ENCODE data around the gene EFCAB5. TPM values are rescaled to one million over a fixed set of nuclear protein-coding genes. Genes with fewer than 3 reads are reported as not detected.

The EFCAB5 gene
- total and polyA plus RNA-seq, 2 donors (not counting 1 experiment from before 2014, with no cell fraction given): 0.54 to 3.0 TPM

DNA sequence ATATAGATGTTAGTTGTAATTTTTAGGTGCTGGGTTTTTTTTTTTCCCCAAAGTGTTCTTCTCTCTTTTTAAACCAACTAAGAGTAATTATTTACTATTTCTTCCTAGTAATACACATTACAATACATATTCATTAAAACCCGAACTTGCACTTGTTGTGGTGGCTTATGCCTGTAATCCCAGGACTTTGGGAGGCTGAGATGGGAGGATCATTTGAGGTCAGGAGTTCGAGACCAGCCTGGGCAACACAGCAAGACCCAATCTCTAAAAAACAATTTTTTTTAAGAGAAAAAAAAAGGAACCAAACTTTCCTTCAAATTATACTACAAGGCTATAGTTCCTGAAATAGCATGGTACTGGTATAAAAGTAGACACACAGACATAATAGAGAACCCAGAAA, 3.8 kb downstream of the EFCAB5 start:
- intact Hi-C loops (cut with micrococcal nuclease): loop anchor here (10.0 kb wide), 1 partner anchor 60 kb away; no protein-coding TSS in a partner anchor
- Mint-ChIP-seq H3K4me3 (no peak overlapping the region), H3K27me3 (no peaks in the 10 kb centered on the region), H3K27ac (no peak overlapping the region), H3K9me3 (ENCODE audit: insufficient read depth) (no peaks in the 10 kb centered on the region), H3K4me1 (peaks cover 33% of the 10 kb centered on the region)
- no peaks in the 10 kb centered on the region for H3K9me3 ChIP-seq (ENCODE audit: control extremely low read depth in 1 of 3, control insufficient read depth in 2 of 3, insufficient read depth in 1 of 3, low read length in 2 of 3)
- no peaks in the 10 kb centered on the region for H4K20me1 ChIP-seq (ENCODE audit: control insufficient read depth, insufficient read depth, low read length, poor library complexity, severe bottlenecking)
- no peak for TF ChIP-seq CTCF (IDR thresholded peaks at IDR 0.05)
- peaks cover 25 to 32% of the 10 kb centered on the region in 2 donors for H3K4me1 ChIP-seq (ENCODE audit: control insufficient read depth in 2 of 2, insufficient read depth in 2 of 2, low read length in 2 of 2)
- no peak overlapping the region for H3K27ac ChIP-seq (ENCODE audit: low read length in 2 of 2)
- H3K79me2 ChIP-seq (ENCODE audit: control insufficient read depth, insufficient read depth, low read length): no peaks in the 10 kb centered on the region
- ChIA-PET CTCF (interaction anchor here (1.4 kb wide), 1 partner anchor 14 kb away, joined by 6 read pairs; no protein-coding TSS in a partner anchor), POLR2A (no interaction called here)
- DNase-seq (no peak), ATAC-seq (ENCODE audit: low read depth) (no peak)
- H2AFZ ChIP-seq (ENCODE audit: insufficient read depth, low read depth, low read length, poor library complexity, severe bottlenecking): no peak overlapping the region
- H3K36me3 ChIP-seq (replicated peaks in 1 of 2; ENCODE audit: control extremely low read depth in 1 of 2, control insufficient read depth in 1 of 2, extremely low read depth in 1 of 2, insufficient read depth in 2 of 2, low read length in 1 of 2): no peaks in the 10 kb centered on the region
- H3K27me3 ChIP-seq (replicated peaks in 1 of 4; ENCODE audit: control extremely low read depth in 1 of 4, control insufficient read depth in 3 of 4, insufficient read depth in 4 of 4, low read length in 3 of 4): no peaks in the 10 kb centered on the region
- no CpG with 5 or more reads among the region's 2 CpGs for WGBS (ENCODE audit: insufficient coverage)
- no peak overlapping the region for H3K4me3 ChIP-seq (ENCODE audit: control extremely low read depth in 1 of 5, extremely low read depth in 1 of 5, insufficient read depth in 1 of 5, low read depth in 2 of 5, low read length in 4 of 5)
- no peak overlapping the region for H3K9ac ChIP-seq (ENCODE audit: low read length)
- no peak overlapping the region for H3K4me2 ChIP-seq (replicated peaks; ENCODE audit: low read depth, low read length, poor library complexity, severe bottlenecking)

DNA sequence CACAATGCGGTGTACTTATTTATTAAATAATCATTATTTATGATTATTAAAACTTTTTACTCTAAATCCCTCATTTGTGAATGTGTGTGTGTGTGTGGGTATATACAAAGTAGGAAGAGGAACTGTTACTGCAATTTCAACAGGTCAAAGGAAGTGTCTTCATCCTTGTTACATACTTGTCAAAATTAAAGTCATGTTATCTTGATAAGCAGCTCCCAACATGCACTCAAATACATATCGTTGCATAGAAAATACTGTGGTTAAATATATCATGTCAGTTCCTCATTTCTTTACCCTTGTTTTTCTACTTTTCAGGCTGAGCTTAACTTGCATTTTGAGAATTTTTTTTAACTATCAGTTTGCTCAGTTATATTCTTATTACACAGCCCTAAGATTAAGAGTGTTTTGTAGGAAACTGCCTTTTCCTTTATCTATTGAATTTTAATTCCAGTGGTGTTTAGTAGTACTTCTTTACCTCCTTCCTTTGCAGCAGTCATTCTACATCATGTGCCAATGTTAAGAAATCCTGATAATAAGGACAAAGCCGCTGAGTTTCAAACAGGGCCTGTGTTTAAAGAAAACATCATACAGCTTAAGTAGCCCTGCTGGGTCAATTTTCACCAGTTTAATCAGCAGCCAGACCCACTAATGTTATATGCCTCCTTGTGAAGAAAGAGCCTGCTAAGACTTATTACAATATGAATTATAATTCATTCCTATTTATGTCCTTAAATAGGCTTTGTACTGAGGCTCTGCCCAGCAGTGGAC, 7.2 kb downstream of the EFCAB5 start:
- CTCF ChIA-PET: interaction anchor here (1.0 to 2.9 kb wide), 5 partner anchors 9 to 309 kb away, joined by 3 to 21 read pairs (median 6); partner anchors contain the start of gene SSH2
- Histone ChIP-seq H3K27ac (ENCODE audit: low read length in 2 of 2) (peak overlapping the region; percentile 25 to 67), H3K4me3 (ENCODE audit: control extremely low read depth in 1 of 5, extremely low read depth in 1 of 5, insufficient read depth in 1 of 5, low read depth in 2 of 5, low read length in 4 of 5) (peak overlapping the region in 1 of 5 experiments; percentile 15), H3K27me3 (replicated peaks in 1 of 4; ENCODE audit: control extremely low read depth in 1 of 4, control insufficient read depth in 3 of 4, insufficient read depth in 4 of 4, low read length in 3 of 4) (no peaks in the 10 kb centered on the region), H3K9me3 (ENCODE audit: control extremely low read depth in 1 of 3, control insufficient read depth in 2 of 3, insufficient read depth in 1 of 3, low read length in 2 of 3) (peaks cover 0 to 7% (median 0%) of the 10 kb centered on the region in 3 donors), H3K4me2 (replicated peaks; ENCODE audit: low read depth, low read length, poor library complexity, severe bottlenecking) (peak overlapping the region; percentile 62), H3K4me1 (ENCODE audit: control insufficient read depth in 2 of 2, insufficient read depth in 2 of 2, low read length in 2 of 2) (peaks cover 25 to 32% of the 10 kb centered on the region in 2 donors), H3K79me2 (ENCODE audit: control insufficient read depth, insufficient read depth, low read length) (no peaks in the 10 kb centered on the region), H4K20me1 (ENCODE audit: control insufficient read depth, insufficient read depth, low read length, poor library complexity, severe bottlenecking) (no peaks in the 10 kb centered on the region), H3K36me3 (replicated peaks in 1 of 2; ENCODE audit: control extremely low read depth in 1 of 2, control insufficient read depth in 1 of 2, extremely low read depth in 1 of 2, insufficient read depth in 2 of 2, low read length in 1 of 2) (no peaks in the 10 kb centered on the region), H3K9ac (ENCODE audit: low read length) (peak overlapping the region; percentile 15), H2AFZ (ENCODE audit: insufficient read depth, low read depth, low read length, poor library complexity, severe bottlenecking) (peak overlapping the region; percentile 23)
- TF ChIP-seq CTCF (IDR thresholded peaks at IDR 0.05) (no peak), EZH2 (IDR thresholded peaks at IDR 0.05; ENCODE audit: borderline replicate concordance, insufficient read depth, low read depth, low read length, poor library complexity, severe bottlenecking) (no peak)
- DNase-seq (peak; percentile 39), ATAC-seq (ENCODE audit: low read depth) (peak; percentile 74)
- Mint-ChIP-seq H3K27ac (peak overlapping the region; percentile 77), H3K27me3 (no peaks in the 10 kb centered on the region), H3K9me3 (ENCODE audit: insufficient read depth) (no peaks in the 10 kb centered on the region), H3K4me1 (peaks cover 33% of the 10 kb centered on the region), H3K4me3 (peak overlapping the region; percentile 11)
- intact Hi-C loops (cut with micrococcal nuclease): loop anchor here (10.0 kb wide), 1 partner anchor 56 kb away; no protein-coding TSS in a partner anchor
- 89% methylated on average over 1 of the region's 3 CpGs for WGBS (ENCODE audit: insufficient coverage)
- POLR2A ChIA-PET: interaction anchor here (0.6 to 0.8 kb wide), 2 partner anchors 18 to 1415 kb away, joined by 3 to 4 read pairs; partner anchors contain the start of gene SSH2
